Lung microvascular endothelial cell (primary cell): Measurements from ENCODE around the gene ATP6AP1. TPM values are rescaled to one million over a fixed set of nuclear protein-coding genes. Genes with fewer than 3 reads are reported as not detected.

Experiments used
- DNase-seq, 2 donors: peaks; one replicate each; pipeline versions ENCODE4 v3.0.0 to v3.0.0-alpha.2; 2010; ENCODE audit warnings: low read depth in 2 of 2
- total RNA-seq: library from RNA; depleted of rRNA; stranded (reverse); fragments of >200 nt; gene quantifications from 2 replicates; pipeline ENCODE4 v1.2.1, GENCODE V29; 2014

ATP6AP1 gene
- total RNA-seq, 1 donor from 2014 or later = 64.3 TPM

DNA sequence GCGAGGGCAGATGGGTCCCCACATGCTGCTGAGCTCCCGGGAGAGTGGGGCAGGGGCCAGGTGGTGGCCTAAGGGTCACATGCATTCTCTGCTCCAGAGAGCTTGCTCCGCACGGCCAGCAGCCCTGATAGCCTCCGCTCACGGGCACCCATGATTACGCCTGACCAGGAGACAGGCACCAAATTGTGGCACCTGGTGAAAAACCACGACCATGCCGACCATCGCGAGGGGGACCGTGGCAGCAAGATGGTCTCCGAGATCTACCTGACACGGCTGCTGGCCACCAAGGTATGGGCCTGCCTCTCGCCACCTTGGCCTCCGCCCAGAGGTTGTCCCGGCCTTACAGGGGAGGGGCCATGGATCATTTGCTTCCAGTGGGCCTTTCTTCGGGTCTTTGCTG is 41.4 kb downstream of the ATP6AP1 start:
- DNase-seq = no peak

DNA sequence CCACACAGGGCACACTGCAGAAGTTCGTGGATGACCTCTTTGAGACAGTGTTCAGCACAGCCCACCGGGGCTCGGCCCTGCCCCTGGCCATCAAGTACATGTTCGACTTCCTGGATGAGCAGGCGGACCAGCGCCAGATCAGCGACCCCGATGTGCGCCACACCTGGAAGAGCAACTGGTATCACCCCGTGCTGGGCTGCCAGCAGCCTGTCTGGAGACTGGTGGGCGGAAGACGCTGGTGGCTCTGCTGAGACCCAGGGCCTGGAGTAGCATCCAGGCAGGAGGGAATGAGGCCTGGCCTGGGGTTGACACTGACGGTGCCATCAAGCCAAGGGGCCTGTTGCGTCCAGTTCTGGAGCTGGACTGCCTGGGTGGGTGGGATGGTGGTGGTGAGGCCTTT is 42.0 kb downstream of the ATP6AP1 start:
- DNase-seq = no peak

DNA sequence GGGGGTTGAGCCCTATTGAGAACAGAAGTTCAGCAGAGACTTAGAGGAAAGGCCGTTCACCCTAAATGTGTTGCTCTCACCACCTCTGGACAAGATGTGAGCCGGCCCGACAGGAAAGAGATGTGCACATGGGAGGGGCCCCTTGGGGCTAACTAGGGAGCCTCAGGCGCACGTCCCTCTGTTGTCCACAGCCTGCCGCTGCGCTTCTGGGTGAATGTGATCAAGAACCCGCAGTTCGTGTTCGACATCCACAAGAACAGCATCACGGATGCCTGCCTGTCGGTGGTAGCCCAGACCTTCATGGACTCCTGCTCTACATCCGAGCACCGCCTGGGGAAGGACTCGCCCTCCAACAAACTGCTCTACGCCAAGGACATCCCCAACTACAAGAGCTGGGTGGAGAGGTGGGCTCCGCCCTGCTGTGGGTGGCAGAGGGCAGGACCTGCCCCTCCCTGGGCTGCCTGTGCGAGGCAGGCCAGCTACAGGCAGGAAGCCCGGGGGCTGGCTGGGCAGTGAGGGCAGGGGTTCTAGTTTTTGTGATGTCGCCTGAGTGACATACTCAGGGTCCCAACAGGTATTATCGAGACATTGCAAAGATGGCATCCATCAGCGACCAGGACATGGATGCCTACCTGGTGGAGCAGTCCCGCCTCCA is 42.6 kb downstream of the ATP6AP1 start:
- DNase-seq = no peak

DNA sequence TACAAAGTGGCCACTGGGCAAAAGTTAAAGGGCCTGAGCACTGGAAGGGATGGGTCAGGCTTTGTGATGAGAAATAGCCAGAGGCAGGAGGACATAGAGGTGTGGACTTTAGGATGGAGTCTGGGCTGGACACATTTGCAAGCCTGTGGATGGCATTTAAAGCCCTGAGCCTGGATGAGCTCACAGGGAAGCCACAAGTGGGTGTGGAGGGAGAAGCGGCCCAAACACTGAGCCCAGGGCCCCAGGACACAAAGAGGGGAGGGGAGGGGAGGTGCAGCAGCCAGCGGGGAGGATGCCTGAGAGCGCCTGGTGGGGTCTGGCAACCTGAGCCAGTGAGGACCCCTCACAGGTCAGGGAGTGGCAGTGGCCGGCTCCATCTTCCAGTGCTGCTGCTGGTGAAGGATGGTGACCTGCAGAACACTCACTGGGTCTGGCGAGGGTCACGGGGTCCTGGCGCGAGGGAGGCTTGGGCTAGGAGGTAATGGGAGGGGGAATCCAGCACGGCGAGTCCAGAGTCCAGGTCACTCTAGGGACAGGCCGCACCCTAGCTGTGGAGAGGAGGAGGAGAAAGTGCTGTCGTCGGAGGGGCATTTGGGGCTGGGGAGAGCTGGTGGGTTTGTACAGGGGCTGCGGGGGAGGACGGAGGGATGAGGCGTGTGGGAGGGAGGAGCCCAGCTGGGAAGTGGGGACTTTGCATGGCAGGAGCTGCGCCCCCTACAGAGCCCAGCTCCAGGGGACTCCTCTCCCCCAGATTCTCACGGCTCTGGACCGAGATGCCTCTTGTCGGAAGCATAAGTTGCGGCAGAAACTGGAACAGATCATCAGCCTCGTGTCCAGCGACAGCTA is 43.6 kb downstream of the ATP6AP1 start:
- DNase-seq = no peak

DNA sequence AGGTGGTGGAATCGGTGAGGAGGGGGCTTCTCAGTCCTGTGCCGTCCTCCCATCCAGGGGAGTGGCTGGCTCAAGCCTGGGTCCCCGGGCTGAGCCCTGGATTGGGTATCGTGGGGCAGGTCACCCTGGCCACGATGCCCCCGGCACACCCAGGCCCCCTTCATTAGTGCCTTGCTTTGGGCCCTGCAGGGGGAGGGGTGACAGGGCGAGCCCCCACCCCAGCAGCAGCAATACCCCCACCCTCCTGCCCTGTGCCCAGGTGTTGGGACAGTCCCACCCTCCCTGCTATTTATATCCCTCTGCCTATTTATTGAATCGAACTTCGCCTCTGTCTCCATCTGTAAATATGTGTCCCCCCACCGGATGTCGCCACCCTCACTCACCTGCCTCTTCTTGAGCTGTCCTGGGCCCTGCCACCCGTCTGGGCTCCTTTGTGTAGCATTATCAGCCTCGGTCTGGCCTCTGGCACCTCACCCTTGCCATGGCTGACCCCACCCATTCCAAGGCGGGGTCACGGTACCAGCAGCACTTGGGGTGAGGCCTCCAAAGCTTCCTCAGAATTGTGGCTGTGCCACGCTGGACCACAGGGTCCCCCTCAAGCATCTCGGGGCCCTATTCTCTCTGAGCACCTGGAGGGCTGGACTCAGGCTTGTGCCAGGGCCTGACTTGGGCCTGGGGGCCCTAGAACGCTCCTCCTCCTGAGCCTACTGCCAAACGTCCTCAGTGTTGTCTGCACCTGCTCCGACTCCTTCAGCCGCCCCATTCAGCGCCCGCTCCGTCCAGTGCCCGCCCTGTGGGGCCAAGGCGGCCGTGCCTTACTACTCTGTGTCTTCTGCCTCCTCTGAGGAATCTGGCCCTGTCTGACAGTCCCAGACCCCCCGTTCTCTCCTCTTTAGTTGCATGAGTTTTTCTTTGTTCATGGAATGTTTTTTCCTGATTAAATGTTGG is 44.5 kb downstream of the ATP6AP1 start:
- no peak for DNase-seq

DNA sequence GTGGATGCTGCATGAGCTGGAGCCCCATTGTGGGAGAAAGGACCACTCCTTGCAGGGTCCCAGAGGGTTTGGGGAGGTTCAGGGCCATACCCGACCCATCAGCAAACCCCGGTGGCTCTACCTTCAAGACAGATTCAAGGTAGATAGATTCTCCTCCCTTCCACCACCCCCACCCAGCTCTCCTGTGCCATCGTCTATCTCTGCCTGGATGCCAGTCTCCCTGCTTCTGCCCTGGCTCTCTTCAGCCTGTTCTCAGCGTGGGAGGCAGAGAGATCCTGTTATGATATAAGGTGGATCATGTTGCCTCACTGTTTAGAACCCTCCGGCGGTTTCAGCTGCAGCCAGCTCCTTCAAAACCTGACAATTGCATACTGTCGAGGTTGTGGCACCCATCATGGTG is 45.2 kb downstream of the ATP6AP1 start:
- no peak for DNase-seq

DNA sequence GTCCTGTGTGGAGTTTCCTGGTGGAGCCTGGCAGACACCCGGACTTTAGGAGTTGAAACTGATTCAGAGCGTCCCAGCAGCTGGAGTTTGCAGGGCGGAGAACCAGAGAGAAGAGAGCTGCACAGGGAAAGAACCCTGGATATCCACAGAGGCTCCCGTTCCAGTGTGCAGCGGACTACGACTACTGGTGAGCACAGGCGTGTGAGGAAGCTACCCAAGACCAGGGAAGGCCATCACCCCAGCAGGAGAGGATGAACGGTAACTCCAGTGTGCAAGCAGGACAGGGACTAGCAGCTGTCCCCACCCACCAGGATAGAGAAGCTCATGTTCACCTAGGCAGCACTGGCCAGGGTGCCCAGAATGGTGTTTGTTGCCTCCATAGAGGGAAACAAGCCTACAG is 48.3 kb downstream of the ATP6AP1 start:
- DNase-seq = no peak

DNA sequence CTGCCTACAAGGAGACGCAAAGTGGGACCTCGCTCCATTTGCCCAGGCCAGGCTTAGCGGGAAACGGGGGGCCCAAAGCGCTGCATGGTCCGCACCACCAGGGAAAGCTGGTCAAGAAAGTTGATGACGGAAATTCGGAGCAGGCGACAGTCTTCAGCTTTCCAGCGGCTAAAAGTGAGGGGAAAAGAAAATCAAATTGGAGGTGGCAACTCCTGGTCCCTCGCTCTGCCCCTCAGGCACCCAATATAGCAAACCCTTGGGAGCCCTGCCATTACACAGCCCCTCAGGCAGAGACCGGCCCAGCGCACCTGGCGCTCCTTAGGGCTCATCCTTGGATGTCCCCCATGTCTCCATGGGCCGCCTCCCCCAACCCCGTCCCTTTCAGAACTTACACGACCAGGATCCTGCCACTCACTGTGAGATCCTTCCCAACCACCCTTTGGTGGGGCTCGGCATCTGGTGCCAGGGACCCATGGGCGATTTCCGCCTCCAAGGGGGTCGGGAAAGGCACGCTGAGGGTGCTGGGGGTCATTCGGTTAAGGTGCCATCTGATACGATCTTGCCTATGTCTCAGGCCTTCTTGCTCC is 49.5 kb downstream of the ATP6AP1 start:
- no peak for DNase-seq

DNA sequence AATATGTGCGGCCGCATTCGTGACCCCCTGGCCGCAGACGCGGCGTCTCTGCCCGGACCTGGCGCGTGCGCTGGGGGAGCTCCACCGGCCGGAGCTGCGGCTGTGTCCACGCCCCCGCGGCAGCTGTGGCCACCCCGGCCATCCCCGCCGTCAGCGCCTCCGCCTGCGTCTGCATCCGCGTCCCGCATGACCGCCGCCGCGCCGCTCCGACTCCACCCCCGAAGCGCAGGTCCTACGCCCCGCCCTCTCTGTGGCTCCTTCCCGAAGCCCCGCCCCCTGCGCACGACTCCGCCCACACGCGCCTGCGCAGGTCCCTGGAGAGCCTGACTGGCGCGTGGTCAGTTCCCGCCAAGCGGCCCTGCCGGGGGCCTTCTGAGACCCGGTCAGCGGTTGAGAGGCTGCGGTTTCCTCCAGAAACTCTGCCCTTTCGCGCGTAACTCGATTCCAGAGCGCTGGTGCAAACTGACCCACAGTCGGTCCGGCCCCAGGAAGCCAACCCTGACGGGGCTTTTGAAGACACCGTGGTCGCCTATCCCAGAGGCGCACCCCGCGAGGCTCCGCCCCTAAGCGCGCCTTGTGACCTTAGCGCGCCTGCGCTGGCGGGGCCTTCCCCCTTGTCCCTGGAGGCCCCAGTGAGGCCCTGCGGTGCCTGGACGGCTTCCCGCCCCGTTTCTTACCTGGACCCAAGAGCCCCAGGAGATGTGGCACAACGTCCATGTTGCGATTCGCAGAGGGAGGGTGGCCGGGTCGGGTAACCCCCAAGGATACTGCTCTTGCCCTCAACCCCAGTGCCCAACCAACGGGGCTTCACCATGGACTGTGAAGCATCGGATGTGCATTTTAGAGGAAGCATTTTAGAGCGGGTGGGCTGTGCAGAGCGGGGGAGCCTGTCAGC is 50.5 kb downstream of the ATP6AP1 start, which contains the start of gene LAGE3:
Gene LAGE3, minus strand, starts transcription at position 554 of the 895 bp plus-strand sequence. Its CDS starts 366 bp downstream, at position 188.
- DNase-seq = peak; percentile 93 to 96

DNA sequence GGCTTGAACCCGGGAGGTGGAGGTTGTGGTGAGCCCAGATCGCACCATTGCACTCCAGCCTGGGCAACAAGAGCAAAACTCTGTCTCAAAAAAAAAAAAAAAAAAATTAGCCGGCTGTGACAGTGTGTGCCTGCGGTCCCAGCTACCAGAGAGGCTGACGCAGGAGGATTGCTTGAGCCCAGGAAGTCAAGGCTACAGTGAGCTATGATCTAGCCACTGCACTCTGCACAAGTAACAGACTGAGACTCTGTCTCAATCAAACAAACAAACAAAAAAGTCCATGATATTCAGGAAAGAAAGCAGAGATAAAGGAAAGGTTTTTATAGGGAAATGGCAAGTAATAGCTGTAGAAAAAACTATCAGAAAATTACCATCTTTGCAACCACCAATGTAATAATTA is 52.7 kb downstream of the ATP6AP1 start:
- no peak for DNase-seq

DNA sequence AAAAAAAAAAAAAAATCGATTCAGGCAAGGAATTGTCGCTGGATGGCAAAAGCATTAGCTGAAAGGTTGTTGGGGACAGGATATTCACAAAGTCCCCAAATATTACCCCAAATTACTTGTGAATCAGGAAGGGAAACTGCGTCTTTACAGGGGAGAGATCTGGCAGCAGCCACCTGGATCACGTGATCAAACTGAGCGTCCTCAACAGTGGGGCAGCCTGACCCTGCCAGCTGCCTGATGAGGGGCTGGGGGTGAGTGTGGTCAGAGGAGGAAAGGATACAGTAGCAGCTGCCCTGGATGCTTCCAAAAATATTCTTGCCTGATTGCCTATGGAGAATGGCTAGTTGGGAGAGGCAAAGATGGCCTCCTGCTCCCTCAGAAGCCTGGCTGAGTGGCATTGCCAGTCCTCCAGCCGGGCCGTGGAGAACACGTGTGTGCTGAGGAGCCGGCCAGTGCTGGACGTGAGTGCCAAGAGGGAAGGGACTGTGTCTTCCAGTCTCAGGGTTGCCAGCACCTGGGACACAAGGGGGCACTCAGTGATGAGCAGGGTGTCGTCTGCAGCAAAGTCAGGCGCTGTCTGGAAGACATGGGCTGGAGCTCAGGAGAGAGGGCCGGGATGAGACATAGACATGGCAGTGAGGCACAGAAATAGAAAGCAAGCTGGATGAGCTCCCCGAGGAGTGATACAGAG is 53.6 kb downstream of the ATP6AP1 start:
- DNase-seq = no peak

DNA sequence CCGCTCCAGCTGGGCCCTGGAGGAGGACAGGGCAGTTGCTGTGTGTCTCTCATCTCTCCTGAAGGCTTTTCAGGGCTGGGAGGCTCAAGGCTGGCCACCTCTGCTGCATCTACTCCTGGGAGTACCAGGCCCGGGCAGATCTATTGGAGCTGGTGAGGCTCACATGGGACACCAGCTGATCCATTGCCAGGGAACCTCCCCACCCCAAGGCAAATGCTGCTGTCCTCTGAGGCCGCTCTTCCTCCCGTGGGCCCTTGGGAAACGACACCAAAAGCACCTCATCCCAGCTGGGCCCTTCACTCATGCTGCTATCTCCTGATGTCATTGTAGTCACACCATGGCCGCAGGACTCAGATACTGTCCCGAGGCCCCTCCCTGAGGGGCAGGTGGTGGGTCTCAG is 54.3 kb downstream of the ATP6AP1 start:
- no peak for DNase-seq

DNA sequence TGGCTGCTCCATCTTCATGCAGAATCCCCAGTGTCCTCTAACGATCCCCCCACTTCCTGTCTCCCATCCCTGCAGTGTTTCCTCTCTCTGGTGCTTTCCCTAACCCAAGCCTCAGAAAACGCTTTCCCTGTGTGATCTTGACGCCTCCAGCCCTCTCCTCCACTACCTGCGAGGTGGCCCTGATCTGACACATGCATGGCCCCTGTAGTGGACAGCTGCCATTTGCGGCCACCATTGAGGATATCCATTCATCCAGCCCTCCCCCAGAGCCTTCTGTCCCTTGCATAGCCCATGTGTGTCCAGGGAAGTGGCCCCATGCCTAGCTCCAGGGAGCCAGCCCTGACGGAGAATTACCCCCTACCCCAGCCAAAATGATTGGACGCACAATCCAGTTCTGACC is 54.8 kb downstream of the ATP6AP1 start:
- no peak for DNase-seq

DNA sequence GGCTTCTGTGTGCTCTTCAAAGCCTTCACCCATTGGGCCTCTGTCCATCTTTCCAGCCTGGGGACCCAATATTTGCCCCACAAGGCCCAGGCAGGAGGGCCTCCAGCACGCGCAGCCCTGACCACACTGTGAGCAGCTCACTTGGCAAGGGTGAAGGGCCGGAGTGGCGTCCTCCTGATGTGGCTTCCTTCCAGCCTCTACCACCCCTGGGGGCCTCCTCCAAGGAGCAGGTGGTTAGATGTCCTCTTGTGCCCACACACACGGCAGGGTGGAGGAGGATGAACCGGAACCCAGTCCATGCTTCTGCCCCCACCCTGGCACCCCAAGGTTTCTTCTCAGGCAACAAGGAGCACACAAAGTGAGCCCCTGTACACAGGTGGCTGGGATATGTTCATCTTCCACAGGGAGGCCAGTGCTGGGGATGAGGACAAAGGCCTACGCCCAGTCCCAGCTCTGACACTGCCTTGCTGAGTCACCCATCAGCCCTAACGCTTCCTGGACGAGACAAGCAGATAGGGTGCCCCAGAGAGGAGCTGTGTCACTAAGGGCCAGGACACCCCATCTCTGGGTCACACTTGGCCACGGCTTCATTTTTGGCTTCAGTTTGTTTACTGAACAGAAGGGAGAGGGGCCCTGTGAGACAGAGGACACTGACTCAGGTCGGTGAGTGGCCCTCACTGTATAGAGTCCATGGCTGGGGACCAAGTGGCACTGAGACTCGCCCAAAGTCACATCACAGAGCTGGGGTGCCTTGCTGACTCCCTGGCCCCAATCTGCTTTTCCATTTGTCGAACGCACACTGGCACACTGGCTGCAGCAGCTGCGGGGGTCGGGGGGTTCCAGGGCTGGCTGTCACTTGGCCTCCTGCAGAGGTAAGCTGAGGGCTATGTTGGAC is 56.0 kb downstream of the ATP6AP1 start:
- peak in 1 of 2 donors; percentile 16 for DNase-seq

DNA sequence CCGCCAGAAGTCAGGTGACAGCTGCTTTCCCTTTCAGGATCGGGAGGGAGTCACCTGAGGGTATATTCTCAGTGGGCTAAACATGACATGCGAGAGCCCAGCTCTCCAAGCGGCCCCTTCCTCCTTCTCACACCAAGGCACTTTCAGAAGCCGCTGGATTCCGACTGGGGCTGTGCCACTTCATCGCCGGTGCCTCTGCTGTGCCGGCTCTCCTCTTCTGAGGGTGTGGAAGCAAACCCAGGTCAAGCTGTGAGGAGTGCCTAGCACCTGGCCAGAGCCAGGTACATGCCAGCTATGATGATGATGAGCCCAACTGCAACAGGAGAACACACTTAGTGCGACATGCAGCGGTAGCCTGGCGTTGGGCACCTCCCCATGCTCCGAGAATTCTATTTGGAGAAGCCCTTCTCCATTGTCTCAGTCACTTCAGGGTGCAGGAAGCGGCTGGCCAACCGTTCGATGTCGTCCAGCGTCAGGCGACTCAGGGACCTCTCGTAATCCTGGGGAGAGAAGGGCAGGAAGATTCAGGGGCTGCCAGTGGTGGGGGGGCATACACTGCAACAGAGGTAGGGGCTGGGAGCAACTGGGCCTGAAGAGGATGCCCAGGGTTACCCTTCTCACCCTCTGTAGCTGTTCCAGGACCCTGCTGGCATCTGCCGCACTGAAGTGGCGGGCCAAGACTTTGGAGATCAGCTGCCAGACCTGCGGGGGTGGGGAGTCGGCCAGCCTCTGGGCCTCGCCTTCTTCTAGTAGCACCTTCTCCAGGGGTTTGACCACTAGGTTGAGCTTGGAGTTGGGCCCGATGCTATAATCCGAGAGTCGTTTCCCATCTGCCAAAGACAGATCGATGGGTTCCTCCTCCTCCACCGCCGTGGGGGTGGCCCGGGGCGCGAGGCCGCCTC is 56.9 kb downstream of the ATP6AP1 start:
- no peak for DNase-seq

DNA sequence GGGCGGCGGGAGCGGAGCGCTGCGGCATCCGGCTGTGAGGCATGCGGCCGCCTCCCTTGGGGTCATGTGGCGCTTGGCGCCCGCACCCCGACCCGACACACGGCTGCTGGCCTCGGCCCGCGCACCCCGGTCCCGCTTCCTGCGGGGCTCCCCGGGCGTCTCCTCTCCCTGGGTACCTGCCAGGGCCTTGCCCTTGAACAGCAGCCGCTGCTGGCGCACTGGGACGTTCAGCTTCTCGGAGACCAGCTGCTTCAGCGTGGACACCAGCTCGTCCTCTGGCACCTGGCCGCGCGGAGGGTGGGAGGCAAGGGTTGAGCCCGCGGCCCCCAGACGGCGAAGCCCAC is 57.5 kb downstream of the ATP6AP1 start:
- peak; percentile 5 to 15 for DNase-seq
